ENCODE data around the gene FGF14.
A peak's percentile ranks its signal among the peaks of the same experiment; 100 is the strongest.

FGF14 gene

GRCh38 chr13:101996954-101997353 lies 404.9 kb downstream of the FGF14 start:
- H3K27ac ChIP-seq (ENCODE audit: low read depth, low read length), result no peak overlapping the region
- no peak overlapping the region for H2AFZ ChIP-seq (ENCODE audit: low read length, unreplicated experiment)
- no peaks in the 10 kb centered on the region for H3K27me3 ChIP-seq (ENCODE audit: insufficient read depth, low read length)
- H3K36me3 ChIP-seq (ENCODE audit: insufficient read depth, low read length), result no peaks in the 10 kb centered on the region
- H3K79me2 ChIP-seq (ENCODE audit: control insufficient read depth, insufficient read depth, low read length, unreplicated experiment), result no peaks in the 10 kb centered on the region
- H3K4me3 ChIP-seq (ENCODE audit: low read depth, low read length), result no peak overlapping the region
- H3K4me1 ChIP-seq (ENCODE audit: control insufficient read depth, insufficient read depth, low read length, unreplicated experiment), result peaks cover 6% of the 10 kb centered on the region

GRCh38 chr13:101989798-101990350 lies 412.0 kb downstream of the FGF14 start:
- no peak overlapping the region for H2AFZ ChIP-seq (ENCODE audit: low read length, unreplicated experiment)
- no peaks in the 10 kb centered on the region for H3K27me3 ChIP-seq (ENCODE audit: insufficient read depth, low read length)

DNA sequence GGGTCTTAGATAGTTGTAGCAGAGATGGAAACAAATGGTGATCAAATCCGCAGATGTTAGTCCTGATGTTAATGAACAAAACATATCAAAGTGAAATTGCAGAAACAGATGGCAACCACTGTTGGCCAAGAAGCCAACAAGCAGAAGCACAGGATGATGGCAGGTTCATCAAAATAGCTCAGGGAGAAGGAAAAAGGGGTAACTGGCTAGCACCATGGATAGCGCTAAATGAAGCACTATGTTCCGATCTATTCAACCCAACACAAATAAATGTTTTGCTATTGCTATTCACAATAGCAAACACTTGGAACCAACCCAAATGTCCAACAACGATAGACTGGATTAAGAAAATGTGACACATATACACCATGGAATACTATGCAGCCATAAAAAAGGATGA lies 413.7 kb downstream of the FGF14 start:
- Histone ChIP-seq H3K36me3 (ENCODE audit: insufficient read depth, low read length) (no peaks in the 10 kb centered on the region), H2AFZ (ENCODE audit: low read length, unreplicated experiment) (no peak overlapping the region), H3K4me3 (ENCODE audit: low read depth, low read length) (no peak overlapping the region), H3K4me1 (ENCODE audit: control insufficient read depth, insufficient read depth, low read length, unreplicated experiment) (peaks cover 23% of the 10 kb centered on the region), H3K27ac (ENCODE audit: low read depth, low read length) (no peak overlapping the region), H3K27me3 (ENCODE audit: insufficient read depth, low read length) (no peaks in the 10 kb centered on the region), H3K79me2 (ENCODE audit: control insufficient read depth, insufficient read depth, low read length, unreplicated experiment) (no peaks in the 10 kb centered on the region)

More at GRCh38 chr13:101989798-101990350, 412.0 kb downstream of the FGF14 start:
- Histone ChIP-seq H3K4me3 (ENCODE audit: low read depth, low read length) (no peak overlapping the region), H3K4me1 (ENCODE audit: control insufficient read depth, insufficient read depth, low read length, unreplicated experiment) (peaks cover 21% of the 10 kb centered on the region), H3K36me3 (ENCODE audit: insufficient read depth, low read length) (no peaks in the 10 kb centered on the region), H3K79me2 (ENCODE audit: control insufficient read depth, insufficient read depth, low read length, unreplicated experiment) (no peaks in the 10 kb centered on the region), H3K27ac (ENCODE audit: low read depth, low read length) (no peak overlapping the region)

- H3K36me3 ChIP-seq (ENCODE audit: insufficient read depth, low read length), result no peaks in the 10 kb centered on the region
- H2AFZ ChIP-seq (ENCODE audit: low read length, unreplicated experiment), result no peak overlapping the region
- peak overlapping the region; percentile 44 for H3K4me3 ChIP-seq (ENCODE audit: low read depth, low read length)
- H3K27ac ChIP-seq (ENCODE audit: low read depth, low read length), result peak overlapping the region; percentile 79
- no peaks in the 10 kb centered on the region for H3K79me2 ChIP-seq (ENCODE audit: control insufficient read depth, insufficient read depth, low read length, unreplicated experiment)
- peaks cover 23% of the 10 kb centered on the region for H3K4me1 ChIP-seq (ENCODE audit: control insufficient read depth, insufficient read depth, low read length, unreplicated experiment)
- H3K27me3 ChIP-seq (ENCODE audit: insufficient read depth, low read length), result no peaks in the 10 kb centered on the region
Observed at GRCh38 chr13:101986316-101986715, 415.5 kb downstream of the FGF14 start.

DNA sequence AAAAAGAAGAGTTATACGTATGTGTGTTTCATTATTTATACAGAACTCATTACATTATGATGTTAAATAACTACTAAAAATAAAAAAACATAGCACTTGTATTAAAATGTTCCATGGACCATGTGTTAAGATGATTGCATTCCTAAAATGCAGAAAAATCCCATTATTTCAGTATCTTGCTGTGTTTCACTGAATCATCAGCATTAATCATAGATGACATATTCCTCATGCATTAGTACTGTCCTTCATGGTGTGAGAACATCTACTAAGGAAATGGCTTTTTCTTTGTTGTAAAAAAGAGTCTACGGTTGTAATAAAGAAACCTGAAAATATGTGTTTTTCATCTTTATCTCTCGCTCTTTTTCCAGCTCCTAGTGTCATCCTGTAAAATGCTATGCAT lies 416.5 kb downstream of the FGF14 start:
- Histone ChIP-seq H3K36me3 (ENCODE audit: insufficient read depth, low read length) (no peaks in the 10 kb centered on the region), H3K4me1 (ENCODE audit: control insufficient read depth, insufficient read depth, low read length, unreplicated experiment) (peaks cover 23% of the 10 kb centered on the region), H3K27me3 (ENCODE audit: insufficient read depth, low read length) (no peaks in the 10 kb centered on the region), H2AFZ (ENCODE audit: low read length, unreplicated experiment) (no peak overlapping the region), H3K4me3 (ENCODE audit: low read depth, low read length) (peak overlapping the region; percentile 44), H3K27ac (ENCODE audit: low read depth, low read length) (peak overlapping the region; percentile 79), H3K79me2 (ENCODE audit: control insufficient read depth, insufficient read depth, low read length, unreplicated experiment) (no peaks in the 10 kb centered on the region)

DNA sequence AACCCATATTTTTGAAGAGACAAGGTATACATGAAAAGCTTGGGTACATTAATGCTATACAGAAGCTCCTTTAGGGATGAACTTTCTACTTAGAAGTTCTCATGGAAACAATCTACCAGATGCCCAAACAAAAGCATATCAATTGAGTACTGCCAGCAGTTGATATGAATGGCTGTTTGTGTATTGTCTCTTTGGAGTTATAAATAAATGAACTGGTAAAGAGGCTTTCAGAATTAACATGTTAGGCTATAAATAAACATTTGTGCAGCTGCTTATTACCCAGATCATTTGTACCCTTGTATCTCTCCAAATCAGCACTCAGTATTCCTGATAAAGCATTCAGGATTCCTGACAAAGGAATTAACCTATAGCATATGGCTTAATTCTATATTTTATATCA lies 418.9 kb downstream of the FGF14 start:
- no peaks in the 10 kb centered on the region for H3K27me3 ChIP-seq (ENCODE audit: insufficient read depth, low read length)
- no peak overlapping the region for H2AFZ ChIP-seq (ENCODE audit: low read length, unreplicated experiment)
- no peaks in the 10 kb centered on the region for H3K79me2 ChIP-seq (ENCODE audit: control insufficient read depth, insufficient read depth, low read length, unreplicated experiment)
- no peak overlapping the region for H3K4me3 ChIP-seq (ENCODE audit: low read depth, low read length)
- no peak overlapping the region for H3K27ac ChIP-seq (ENCODE audit: low read depth, low read length)
- no peaks in the 10 kb centered on the region for H3K36me3 ChIP-seq (ENCODE audit: insufficient read depth, low read length)
- H3K4me1 ChIP-seq (ENCODE audit: control insufficient read depth, insufficient read depth, low read length, unreplicated experiment), result peaks cover 24% of the 10 kb centered on the region

DNA sequence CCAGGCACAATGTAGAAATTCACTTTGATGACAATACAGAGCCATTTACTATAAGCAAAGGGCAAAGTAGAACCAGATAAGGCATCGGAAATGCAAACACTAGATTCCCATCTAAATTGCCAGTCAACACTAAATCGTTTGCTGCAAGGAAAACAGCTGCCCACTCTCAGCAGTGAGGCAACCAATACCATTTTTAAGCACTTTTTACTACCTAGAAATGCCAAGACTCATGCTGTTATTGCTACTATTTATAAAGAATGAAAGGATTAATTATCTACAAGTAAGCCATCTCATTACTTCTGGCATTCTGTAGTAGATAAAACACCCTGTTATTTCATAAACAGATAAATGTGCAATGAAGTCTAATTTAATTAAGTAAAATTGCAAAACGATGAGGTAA lies 422.0 kb downstream of the FGF14 start:
- no peaks in the 10 kb centered on the region for H3K79me2 ChIP-seq (ENCODE audit: control insufficient read depth, insufficient read depth, low read length, unreplicated experiment)
- no peak overlapping the region for H3K27ac ChIP-seq (ENCODE audit: low read depth, low read length)
- H3K27me3 ChIP-seq (ENCODE audit: insufficient read depth, low read length), result no peaks in the 10 kb centered on the region
- no peak overlapping the region for H3K4me3 ChIP-seq (ENCODE audit: low read depth, low read length)
- H3K4me1 ChIP-seq (ENCODE audit: control insufficient read depth, insufficient read depth, low read length, unreplicated experiment), result peaks cover 20% of the 10 kb centered on the region
- H3K36me3 ChIP-seq (ENCODE audit: insufficient read depth, low read length), result no peaks in the 10 kb centered on the region
- no peak overlapping the region for H2AFZ ChIP-seq (ENCODE audit: low read length, unreplicated experiment)

- Histone ChIP-seq H3K4me1 (ENCODE audit: control insufficient read depth, insufficient read depth, low read length, unreplicated experiment) (peaks cover 19% of the 10 kb centered on the region), H3K27me3 (ENCODE audit: insufficient read depth, low read length) (no peaks in the 10 kb centered on the region), H3K27ac (ENCODE audit: low read depth, low read length) (no peak overlapping the region), H3K4me3 (ENCODE audit: low read depth, low read length) (no peak overlapping the region), H2AFZ (ENCODE audit: low read length, unreplicated experiment) (no peak overlapping the region), H3K79me2 (ENCODE audit: control insufficient read depth, insufficient read depth, low read length, unreplicated experiment) (no peaks in the 10 kb centered on the region), H3K36me3 (ENCODE audit: insufficient read depth, low read length) (no peaks in the 10 kb centered on the region)
Observed at GRCh38 chr13:101978552-101979315, 423.1 kb downstream of the FGF14 start.

DNA sequence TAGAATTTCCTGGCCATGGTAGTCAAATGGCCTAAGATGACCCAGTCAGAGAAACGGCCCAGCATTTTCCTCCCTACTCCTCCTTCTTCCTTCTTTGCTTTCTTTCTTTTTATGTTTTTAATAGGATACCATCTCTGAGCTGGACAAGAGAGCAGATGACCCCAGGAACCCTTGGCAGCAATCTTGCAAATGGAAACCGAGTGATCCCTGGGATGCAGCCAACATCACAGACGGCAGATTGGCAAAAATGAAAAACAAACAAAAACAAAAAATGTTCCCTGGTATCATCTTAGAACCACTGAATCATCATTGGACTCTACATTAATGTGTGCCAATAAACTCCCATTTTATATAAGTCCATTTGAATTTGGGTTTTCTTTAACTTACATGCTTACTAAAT lies 424.4 kb downstream of the FGF14 start:
- Histone ChIP-seq H3K27me3 (ENCODE audit: insufficient read depth, low read length) (no peaks in the 10 kb centered on the region), H3K36me3 (ENCODE audit: insufficient read depth, low read length) (no peaks in the 10 kb centered on the region), H3K27ac (ENCODE audit: low read depth, low read length) (peak overlapping the region; percentile 47), H2AFZ (ENCODE audit: low read length, unreplicated experiment) (no peak overlapping the region), H3K4me1 (ENCODE audit: control insufficient read depth, insufficient read depth, low read length, unreplicated experiment) (peaks cover 19% of the 10 kb centered on the region), H3K4me3 (ENCODE audit: low read depth, low read length) (peak overlapping the region; percentile 34; the same call in 1 of the 2 replicates), H3K79me2 (ENCODE audit: control insufficient read depth, insufficient read depth, low read length, unreplicated experiment) (no peaks in the 10 kb centered on the region)

GRCh38 chr13:101972191-101972590 lies 429.7 kb downstream of the FGF14 start:
- no peak overlapping the region for H2AFZ ChIP-seq (ENCODE audit: low read length, unreplicated experiment)
- H3K27ac ChIP-seq (ENCODE audit: low read depth, low read length), result no peak overlapping the region
- no peak overlapping the region for H3K4me3 ChIP-seq (ENCODE audit: low read depth, low read length)
- H3K36me3 ChIP-seq (ENCODE audit: insufficient read depth, low read length), result no peaks in the 10 kb centered on the region
- H3K4me1 ChIP-seq (ENCODE audit: control insufficient read depth, insufficient read depth, low read length, unreplicated experiment), result peaks cover 16% of the 10 kb centered on the region
- H3K79me2 ChIP-seq (ENCODE audit: control insufficient read depth, insufficient read depth, low read length, unreplicated experiment), result no peaks in the 10 kb centered on the region
- H3K27me3 ChIP-seq (ENCODE audit: insufficient read depth, low read length), result no peaks in the 10 kb centered on the region

GRCh38 chr13:101970341-101970740 lies 431.5 kb downstream of the FGF14 start:
- Histone ChIP-seq H3K4me3 (ENCODE audit: low read depth, low read length) (no peak overlapping the region), H3K27me3 (ENCODE audit: insufficient read depth, low read length) (no peaks in the 10 kb centered on the region), H2AFZ (ENCODE audit: low read length, unreplicated experiment) (no peak overlapping the region), H3K36me3 (ENCODE audit: insufficient read depth, low read length) (no peaks in the 10 kb centered on the region), H3K79me2 (ENCODE audit: control insufficient read depth, insufficient read depth, low read length, unreplicated experiment) (no peaks in the 10 kb centered on the region), H3K27ac (ENCODE audit: low read depth, low read length) (no peak overlapping the region), H3K4me1 (ENCODE audit: control insufficient read depth, insufficient read depth, low read length, unreplicated experiment) (peaks cover 7% of the 10 kb centered on the region)
